GM23338 (cell line): ENCODE measurements around the gene DDX24. TPM values are rescaled to one million over a fixed set of nuclear protein-coding genes. Genes with fewer than 3 reads are reported as not detected.

Experiments used
- ATAC-seq: fragments of 200-7000 bp; cut with Tn5 transposase; 3 replicates; pipeline ENCODE4 v1.9.1; 2020
- DNase-seq: peaks from one replicate; pipeline ENCODE4 v3.0.0-alpha.2; 2015; ENCODE audit warnings: low spot score
- H2AFZ ChIP-seq: fragments of 200-600 bp; sonication (generic); 2 replicates; pipeline ENCODE4 v1.8.0; 2016; ENCODE audit warnings: antibody characterized with exemption, mild to moderate bottlenecking, moderate library complexity
- H3F3A ChIP-seq: fragments of 200-600 bp; sonication (generic); replicated peaks from 2 replicates; pipeline ENCODE4 v1.8.0; 2017; ENCODE audit warnings: antibody characterized with exemption, mixed run types, low read depth
- H3K27ac ChIP-seq: fragments of 200-600 bp; sonication (generic); 2 replicates; pipeline ENCODE4 v1.6.1; 2016; ENCODE audit warnings: low read depth
- H3K27me3 ChIP-seq: fragments of 200-600 bp; sonication (generic); 2 replicates; pipeline ENCODE4 v1.8.0; 2016; ENCODE audit warnings: mild to moderate bottlenecking, mixed run types, moderate library complexity; ENCODE audit not compliant: insufficient read depth
- H3K36me3 ChIP-seq: fragments of 200-600 bp; sonication (generic); 2 replicates; pipeline ENCODE4 v1.8.0; 2016; ENCODE audit warnings: mild to moderate bottlenecking; ENCODE audit not compliant: insufficient read depth
- H3K4me1 ChIP-seq: fragments of 200-600 bp; sonication (generic); 2 replicates; pipeline ENCODE4 v1.8.0; 2016; ENCODE audit warnings: mild to moderate bottlenecking, moderate library complexity; ENCODE audit not compliant: insufficient read depth
- H3K4me2 ChIP-seq: fragments of 200-600 bp; sonication (generic); 2 replicates; pipeline ENCODE4 v1.7.1; 2017; ENCODE audit warnings: mixed run types
- H3K4me3 ChIP-seq: fragments of 200-600 bp; sonication (generic); 2 replicates; pipeline ENCODE4 v1.6.1; 2016; ENCODE audit warnings: mixed run types
- H3K79me2 ChIP-seq: fragments of 200-600 bp; sonication (generic); replicated peaks from 2 replicates; pipeline ENCODE4 v1.8.0; 2017; ENCODE audit warnings: mild to moderate bottlenecking; ENCODE audit not compliant: insufficient read depth
- H3K9me2 ChIP-seq: fragments of 200-600 bp; sonication (generic); 2 replicates; pipeline ENCODE4 v1.8.0; 2017; ENCODE audit not compliant: insufficient read depth
- H4K20me1 ChIP-seq: fragments of 200-600 bp; sonication (generic); replicated peaks from 2 replicates; pipeline ENCODE4 v1.8.0; 2017; ENCODE audit warnings: mild to moderate bottlenecking; ENCODE audit not compliant: insufficient read depth
- H3K27ac Mint-ChIP-seq: 2 replicates; pipeline ENCODE4 v1.8.0; 2020; ENCODE audit warnings: inconsistent platforms, mild to moderate bottlenecking, moderate library complexity, mixed read lengths
- H3K27me3 Mint-ChIP-seq: 3 replicates; pipeline ENCODE4 v1.8.0; 2022; ENCODE audit warnings: low read depth, mild to moderate bottlenecking, moderate library complexity, mixed read lengths, inconsistent platforms; ENCODE audit not compliant: insufficient read depth, poor library complexity
- H3K36me3 Mint-ChIP-seq: 3 replicates; pipeline ENCODE4 v1.8.0; 2021; ENCODE audit warnings: low read depth, mild to moderate bottlenecking, inconsistent platforms, moderate library complexity, mixed read lengths
- H3K4me1 Mint-ChIP-seq: 3 replicates; pipeline ENCODE4 v1.8.0; 2020; ENCODE audit warnings: mild to moderate bottlenecking, inconsistent platforms, mixed read lengths
- H3K4me3 Mint-ChIP-seq: 3 replicates; pipeline ENCODE4 v1.8.0; 2021; ENCODE audit warnings: moderate library complexity, mild to moderate bottlenecking, inconsistent platforms, mixed read lengths
- H3K9me3 Mint-ChIP-seq: 3 replicates; pipeline ENCODE4 v1.8.0; 2020; ENCODE audit warnings: moderate library complexity, mild to moderate bottlenecking, inconsistent platforms, mixed read lengths
- CREB1 ChIP-seq: fragments of 250-450 bp; sonication (Bioruptor Pico); IDR thresholded peaks from 2 replicates; pipeline ENCODE4 v1.5.0; 2020; ENCODE audit warnings: low read depth, mild to moderate bottlenecking, moderate library complexity
- EZH2phosphoT487 ChIP-seq: fragments of 200-600 bp; sonication (generic); IDR thresholded peaks from one replicate; pipeline ENCODE4 v1.8.1; 2018; ENCODE audit warnings: antibody characterized with exemption; ENCODE audit not compliant: unreplicated experiment
- JUNB ChIP-seq: IDR thresholded peaks from one replicate; pipeline ENCODE4 v1.6.1; 2016; ENCODE audit warnings: antibody characterized with exemption; ENCODE audit not compliant: unreplicated experiment
- NANOG ChIP-seq: IDR thresholded peaks from 2 replicates; pipeline ENCODE4 v1.6.1; 2016; ENCODE audit warnings: antibody characterized with exemption, borderline replicate concordance
- POLR2AphosphoS5 ChIP-seq: IDR thresholded peaks from 2 replicates; pipeline ENCODE4 v1.6.1; 2016; ENCODE audit warnings: antibody characterized with exemption, low read depth
- STAT1 ChIP-seq: IDR thresholded peaks from one replicate; pipeline ENCODE4 v1.6.1; 2016; ENCODE audit warnings: antibody characterized with exemption; ENCODE audit not compliant: unreplicated experiment
- ZNF114 ChIP-seq: fragments of 250-450 bp; sonication (Bioruptor Pico); IDR thresholded peaks from 2 replicates; pipeline ENCODE4 v1.5.0; 2020; ENCODE audit warnings: mild to moderate bottlenecking, moderate library complexity
- polyA plus RNA-seq: library from polyadenylated mRNA; unstranded; fragments of >200 nt; fragmentation: Nextera tagmentation; extraction: Ambion mirVana; gene quantifications from 2 replicates; pipeline ENCODE4 v1.2.1, GENCODE V29; 2016
- total RNA-seq: library from RNA; depleted of rRNA; stranded (reverse); fragments of >200 nt; shearing (Covaris generic); gene quantifications from 2 replicates; pipeline ENCODE4 v1.2.3, GENCODE V29; 2014
- TF ChIP-seq, protein P1 (sequence below): fragments of 250-450 bp; sonication (Bioruptor Pico); IDR thresholded peaks from 2 replicates; pipeline ENCODE4 v1.5.0; 2020; ENCODE audit warnings: mild to moderate bottlenecking, moderate library complexity
- TF ChIP-seq, protein P2 (sequence below), 2 experiments: fragments of 200-600 bp in 1 of 2; sonication (generic) in 1 of 2; conservative IDR thresholded peaks; 2 replicates each; pipeline versions ENCODE4 v1.5.1 to v1.6.1; 2016 to 2017; ENCODE audit warnings: antibody characterized with exemption in 2 of 2, low read depth in 2 of 2, mild to moderate bottlenecking in 2 of 2, moderate library complexity in 1 of 2
- TF ChIP-seq, protein P3 (sequence below): IDR thresholded peaks from 2 replicates; pipeline ENCODE4 v1.6.1; 2016; ENCODE audit warnings: antibody characterized with exemption

The DDX24 gene
- total and polyA plus RNA-seq, 2 experiments from 2014 or later: 150 to 265 TPM

DNA sequence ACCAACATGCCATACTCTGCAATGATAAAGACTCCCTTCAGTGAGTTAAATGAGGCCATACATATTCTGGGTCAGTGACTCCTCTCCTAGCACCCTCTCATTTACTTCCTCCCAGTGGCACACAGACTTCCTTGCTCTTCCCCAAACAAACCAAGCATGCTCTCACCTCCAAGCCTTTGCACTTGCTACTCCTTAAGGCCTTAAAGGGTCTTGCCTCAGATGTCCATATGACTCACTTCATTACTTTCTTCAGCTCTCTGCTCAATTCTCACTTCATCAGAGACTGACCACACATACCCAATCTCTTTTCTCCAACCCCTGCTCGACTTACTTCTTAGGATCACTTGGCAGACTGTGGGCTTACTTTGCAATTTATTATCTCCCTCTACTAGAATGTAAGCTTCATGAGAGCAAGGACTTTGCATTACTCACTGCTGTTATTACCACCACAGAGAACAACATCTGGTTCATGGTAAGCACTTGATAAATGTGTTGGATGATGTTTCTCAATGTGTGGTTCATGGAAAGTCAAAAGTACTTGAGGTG, 22.8 kb downstream of the DDX24 start:
- H3K4me3 ChIP-seq: no peak overlapping the region
- ATAC-seq: no peak
- Mint-ChIP-seq H3K4me1 (peaks cover 11% of the 10 kb centered on the region), H3K4me3 (no peak overlapping the region), H3K27ac (no peak overlapping the region), H3K27me3 (peaks cover 2% of the 10 kb centered on the region), H3K9me3 (no peaks in the 10 kb centered on the region), H3K36me3 (peaks cover 79% of the 10 kb centered on the region)
- no peak overlapping the region for H3K27ac ChIP-seq
- H3K9me2 ChIP-seq: no peaks in the 10 kb centered on the region
- H3K4me2 ChIP-seq: no peak overlapping the region
- peaks cover 7% of the 10 kb centered on the region; the same call in 1 of the 2 replicates for H4K20me1 ChIP-seq
- H3K79me2 ChIP-seq: peaks cover 23% of the 10 kb centered on the region; the same call in 1 of the 2 replicates
- no peak for DNase-seq
- TF ChIP-seq POLR2AphosphoS5 (no peak), ZNF114 (CRISPR knock-in tag) (no peak), NANOG (no peak), JUNB (no peak), EZH2phosphoT487 (no peak), CREB1 (CRISPR knock-in tag) (no peak), STAT1 (no peak)
- TF ChIP-seq, protein P1, sequence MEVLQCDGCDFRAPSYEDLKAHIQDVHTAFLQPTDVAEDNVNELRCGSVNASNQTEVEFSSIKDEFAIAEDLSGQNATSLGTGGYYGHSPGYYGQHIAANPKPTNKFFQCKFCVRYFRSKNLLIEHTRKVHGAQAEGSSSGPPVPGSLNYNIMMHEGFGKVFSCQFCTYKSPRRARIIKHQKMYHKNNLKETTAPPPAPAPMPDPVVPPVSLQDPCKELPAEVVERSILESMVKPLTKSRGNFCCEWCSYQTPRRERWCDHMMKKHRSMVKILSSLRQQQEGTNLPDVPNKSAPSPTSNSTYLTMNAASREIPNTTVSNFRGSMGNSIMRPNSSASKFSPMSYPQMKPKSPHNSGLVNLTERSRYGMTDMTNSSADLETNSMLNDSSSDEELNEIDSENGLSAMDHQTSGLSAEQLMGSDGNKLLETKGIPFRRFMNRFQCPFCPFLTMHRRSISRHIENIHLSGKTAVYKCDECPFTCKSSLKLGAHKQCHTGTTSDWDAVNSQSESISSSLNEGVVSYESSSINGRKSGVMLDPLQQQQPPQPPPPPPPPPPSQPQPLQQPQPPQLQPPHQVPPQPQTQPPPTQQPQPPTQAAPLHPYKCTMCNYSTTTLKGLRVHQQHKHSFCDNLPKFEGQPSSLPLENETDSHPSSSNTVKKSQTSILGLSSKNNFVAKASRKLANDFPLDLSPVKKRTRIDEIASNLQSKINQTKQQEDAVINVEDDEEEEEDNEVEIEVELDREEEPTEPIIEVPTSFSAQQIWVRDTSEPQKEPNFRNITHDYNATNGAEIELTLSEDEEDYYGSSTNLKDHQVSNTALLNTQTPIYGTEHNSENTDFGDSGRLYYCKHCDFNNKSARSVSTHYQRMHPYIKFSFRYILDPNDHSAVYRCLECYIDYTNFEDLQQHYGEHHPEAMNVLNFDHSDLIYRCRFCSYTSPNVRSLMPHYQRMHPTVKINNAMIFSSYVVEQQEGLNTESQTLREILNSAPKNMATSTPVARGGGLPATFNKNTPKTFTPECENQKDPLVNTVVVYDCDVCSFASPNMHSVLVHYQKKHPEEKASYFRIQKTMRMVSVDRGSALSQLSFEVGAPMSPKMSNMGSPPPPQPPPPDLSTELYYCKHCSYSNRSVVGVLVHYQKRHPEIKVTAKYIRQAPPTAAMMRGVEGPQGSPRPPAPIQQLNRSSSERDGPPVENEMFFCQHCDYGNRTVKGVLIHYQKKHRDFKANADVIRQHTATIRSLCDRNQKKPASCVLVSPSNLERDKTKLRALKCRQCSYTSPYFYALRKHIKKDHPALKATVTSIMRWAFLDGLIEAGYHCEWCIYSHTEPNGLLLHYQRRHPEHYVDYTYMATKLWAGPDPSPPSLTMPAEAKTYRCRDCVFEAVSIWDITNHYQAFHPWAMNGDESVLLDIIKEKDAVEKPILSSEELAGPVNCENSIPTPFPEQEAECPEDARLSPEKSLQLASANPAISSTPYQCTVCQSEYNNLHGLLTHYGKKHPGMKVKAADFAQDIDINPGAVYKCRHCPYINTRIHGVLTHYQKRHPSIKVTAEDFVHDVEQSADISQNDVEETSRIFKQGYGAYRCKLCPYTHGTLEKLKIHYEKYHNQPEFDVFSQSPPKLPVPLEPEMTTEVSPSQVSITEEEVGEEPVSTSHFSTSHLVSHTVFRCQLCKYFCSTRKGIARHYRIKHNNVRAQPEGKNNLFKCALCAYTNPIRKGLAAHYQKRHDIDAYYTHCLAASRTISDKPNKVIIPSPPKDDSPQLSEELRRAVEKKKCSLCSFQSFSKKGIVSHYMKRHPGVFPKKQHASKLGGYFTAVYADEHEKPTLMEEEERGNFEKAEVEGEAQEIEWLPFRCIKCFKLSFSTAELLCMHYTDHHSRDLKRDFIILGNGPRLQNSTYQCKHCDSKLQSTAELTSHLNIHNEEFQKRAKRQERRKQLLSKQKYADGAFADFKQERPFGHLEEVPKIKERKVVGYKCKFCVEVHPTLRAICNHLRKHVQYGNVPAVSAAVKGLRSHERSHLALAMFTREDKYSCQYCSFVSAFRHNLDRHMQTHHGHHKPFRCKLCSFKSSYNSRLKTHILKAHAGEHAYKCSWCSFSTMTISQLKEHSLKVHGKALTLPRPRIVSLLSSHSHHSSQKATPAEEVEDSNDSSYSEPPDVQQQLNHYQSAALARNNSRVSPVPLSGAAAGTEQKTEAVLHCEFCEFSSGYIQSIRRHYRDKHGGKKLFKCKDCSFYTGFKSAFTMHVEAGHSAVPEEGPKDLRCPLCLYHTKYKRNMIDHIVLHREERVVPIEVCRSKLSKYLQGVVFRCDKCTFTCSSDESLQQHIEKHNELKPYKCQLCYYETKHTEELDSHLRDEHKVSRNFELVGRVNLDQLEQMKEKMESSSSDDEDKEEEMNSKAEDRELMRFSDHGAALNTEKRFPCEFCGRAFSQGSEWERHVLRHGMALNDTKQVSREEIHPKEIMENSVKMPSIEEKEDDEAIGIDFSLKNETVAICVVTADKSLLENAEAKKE (CRISPR knock-in tag): no peak
- TF ChIP-seq, protein P2, sequence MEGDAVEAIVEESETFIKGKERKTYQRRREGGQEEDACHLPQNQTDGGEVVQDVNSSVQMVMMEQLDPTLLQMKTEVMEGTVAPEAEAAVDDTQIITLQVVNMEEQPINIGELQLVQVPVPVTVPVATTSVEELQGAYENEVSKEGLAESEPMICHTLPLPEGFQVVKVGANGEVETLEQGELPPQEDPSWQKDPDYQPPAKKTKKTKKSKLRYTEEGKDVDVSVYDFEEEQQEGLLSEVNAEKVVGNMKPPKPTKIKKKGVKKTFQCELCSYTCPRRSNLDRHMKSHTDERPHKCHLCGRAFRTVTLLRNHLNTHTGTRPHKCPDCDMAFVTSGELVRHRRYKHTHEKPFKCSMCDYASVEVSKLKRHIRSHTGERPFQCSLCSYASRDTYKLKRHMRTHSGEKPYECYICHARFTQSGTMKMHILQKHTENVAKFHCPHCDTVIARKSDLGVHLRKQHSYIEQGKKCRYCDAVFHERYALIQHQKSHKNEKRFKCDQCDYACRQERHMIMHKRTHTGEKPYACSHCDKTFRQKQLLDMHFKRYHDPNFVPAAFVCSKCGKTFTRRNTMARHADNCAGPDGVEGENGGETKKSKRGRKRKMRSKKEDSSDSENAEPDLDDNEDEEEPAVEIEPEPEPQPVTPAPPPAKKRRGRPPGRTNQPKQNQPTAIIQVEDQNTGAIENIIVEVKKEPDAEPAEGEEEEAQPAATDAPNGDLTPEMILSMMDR (conservative IDR thresholded peaks at IDR 0.05; ENCODE audit: low read depth in 2 of 2): no peak
- TF ChIP-seq, protein P3, sequence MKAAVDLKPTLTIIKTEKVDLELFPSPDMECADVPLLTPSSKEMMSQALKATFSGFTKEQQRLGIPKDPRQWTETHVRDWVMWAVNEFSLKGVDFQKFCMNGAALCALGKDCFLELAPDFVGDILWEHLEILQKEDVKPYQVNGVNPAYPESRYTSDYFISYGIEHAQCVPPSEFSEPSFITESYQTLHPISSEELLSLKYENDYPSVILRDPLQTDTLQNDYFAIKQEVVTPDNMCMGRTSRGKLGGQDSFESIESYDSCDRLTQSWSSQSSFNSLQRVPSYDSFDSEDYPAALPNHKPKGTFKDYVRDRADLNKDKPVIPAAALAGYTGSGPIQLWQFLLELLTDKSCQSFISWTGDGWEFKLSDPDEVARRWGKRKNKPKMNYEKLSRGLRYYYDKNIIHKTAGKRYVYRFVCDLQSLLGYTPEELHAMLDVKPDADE: no peak
- peaks cover 26% of the 10 kb centered on the region for H3K36me3 ChIP-seq
- no peak overlapping the region for H2AFZ ChIP-seq
- H3K27me3 ChIP-seq: no peaks in the 10 kb centered on the region
- peaks cover 7% of the 10 kb centered on the region; the same call in 1 of the 2 replicates for H3K4me1 ChIP-seq
- H3F3A ChIP-seq: no peaks in the 10 kb centered on the region
